HG03039 (cell line): ENCODE measurements around the gene POGLUT2.

Experiments
- ATAC-seq: cut with Tn5 transposase; IDR thresholded peaks from one replicate; pipeline ENCODE4 v1.9.1; 2021; ENCODE audit warnings: mild to moderate bottlenecking, moderate library complexity; ENCODE audit not compliant: unreplicated experiment

POGLUT2 gene

DNA sequence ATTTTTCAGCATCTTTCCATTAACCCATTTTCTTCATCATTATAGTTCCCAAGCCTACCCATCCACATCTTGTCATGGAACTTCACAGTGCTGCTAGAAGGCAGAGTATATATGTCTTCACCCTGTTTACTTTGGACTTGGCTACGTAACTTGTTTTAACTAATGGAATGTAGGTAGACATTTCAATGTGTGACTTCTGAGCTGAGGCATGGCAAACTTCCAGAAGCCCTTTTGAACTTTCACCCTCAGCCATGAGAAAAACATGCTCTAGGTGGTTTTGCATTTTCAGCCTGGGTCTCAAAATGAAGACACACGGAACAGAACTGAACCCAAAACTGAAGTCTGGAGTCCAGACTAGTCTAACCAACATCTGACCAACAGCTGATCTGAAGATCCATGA lies 28.3 kb downstream of the POGLUT2 start:
- ATAC-seq = no peak

DNA sequence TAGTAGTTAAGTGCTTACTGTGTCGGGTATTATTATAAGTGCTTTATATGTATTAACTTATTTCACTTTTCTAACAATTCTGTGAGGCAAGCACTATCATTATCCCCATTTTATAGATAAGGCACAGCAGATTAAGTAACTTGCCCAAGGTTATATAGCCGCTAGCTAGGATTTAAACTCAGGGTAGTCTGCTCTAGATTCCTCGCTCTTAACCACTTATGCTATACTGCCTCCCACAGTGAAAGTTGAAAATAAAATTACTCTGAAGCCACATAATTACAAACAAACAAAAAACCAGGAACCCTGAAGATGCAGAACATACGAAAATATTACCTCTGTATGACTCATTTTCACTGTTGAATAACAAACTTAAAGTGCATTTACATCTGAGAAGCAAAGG lies 29.1 kb downstream of the POGLUT2 start:
- no peak for ATAC-seq

DNA sequence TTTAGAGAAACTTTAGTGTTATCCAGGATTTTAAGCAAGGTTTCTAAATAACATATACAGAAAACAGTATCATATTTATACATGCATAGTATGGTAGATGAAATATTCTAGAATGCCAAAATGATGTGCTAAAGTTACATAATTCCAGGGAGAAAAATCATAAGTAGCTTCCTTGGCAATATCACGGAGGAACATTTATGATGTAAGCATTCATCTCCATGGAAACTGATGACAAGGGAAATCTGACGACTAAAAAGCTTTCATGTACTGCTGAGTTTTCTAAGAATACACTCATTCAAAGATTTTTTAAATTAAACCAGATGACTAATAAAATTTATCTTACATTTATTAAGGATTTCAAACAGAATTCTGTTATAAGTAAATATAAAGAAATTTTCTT lies 29.9 kb downstream of the POGLUT2 start:
- ATAC-seq = no peak

DNA sequence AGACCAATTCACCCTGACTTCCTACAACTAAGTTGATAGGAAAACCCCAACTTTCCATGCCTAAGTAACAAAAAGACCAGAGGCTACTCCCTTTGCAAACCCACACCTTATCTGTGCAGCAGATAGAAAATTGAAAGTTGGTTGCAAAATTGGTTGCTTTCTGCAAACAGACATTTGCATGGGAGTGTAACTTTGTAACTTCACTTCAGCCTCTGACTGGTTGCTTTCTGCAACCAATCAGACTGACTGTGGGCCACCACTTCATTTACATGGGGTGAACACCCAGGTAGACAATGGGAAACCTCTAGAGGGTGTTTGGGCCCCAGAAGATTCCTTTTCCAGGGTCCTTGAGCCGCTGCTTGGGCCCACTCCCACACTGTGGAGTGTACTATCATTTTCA lies 35.0 kb downstream of the POGLUT2 start:
- ATAC-seq = no peak

DNA sequence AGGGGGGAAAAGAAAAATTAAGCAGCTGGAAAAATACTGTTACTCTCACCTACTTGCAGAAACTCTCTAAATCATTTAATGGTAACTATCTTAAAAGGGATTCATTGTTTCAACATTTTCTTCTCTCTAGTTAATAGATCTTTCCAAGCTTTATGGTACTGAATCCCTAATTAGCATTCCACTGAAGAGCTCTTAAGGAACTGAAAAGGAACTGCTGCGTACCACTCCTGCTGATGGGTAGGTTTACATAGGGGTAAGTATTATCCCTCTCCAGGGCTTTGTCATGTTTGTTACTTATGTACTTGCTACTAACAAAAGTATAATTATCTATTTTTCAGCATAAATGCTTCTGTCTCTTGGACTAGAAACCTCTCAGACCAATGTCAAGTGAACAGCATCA lies 37.7 kb downstream of the POGLUT2 start:
- no peak for ATAC-seq

DNA sequence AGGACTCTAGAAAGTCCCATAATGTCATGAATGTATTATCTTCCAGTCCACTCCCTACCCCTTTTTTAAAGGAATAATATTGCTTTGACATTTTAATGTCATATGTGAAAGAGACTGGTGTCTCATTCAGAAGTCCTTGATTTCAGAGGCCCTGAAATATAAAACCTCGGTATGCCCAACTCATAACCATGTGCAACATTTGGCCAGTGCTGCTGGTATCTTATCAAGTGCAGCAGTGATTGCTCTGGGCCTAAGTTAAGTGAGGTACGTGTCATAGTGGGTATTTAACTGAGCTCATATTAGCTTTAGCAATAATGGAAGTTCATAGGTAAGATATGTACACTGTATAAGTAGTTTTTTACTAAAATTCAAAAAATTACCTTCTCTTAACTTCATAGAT lies 39.9 kb downstream of the POGLUT2 start:
- ATAC-seq = no peak

DNA sequence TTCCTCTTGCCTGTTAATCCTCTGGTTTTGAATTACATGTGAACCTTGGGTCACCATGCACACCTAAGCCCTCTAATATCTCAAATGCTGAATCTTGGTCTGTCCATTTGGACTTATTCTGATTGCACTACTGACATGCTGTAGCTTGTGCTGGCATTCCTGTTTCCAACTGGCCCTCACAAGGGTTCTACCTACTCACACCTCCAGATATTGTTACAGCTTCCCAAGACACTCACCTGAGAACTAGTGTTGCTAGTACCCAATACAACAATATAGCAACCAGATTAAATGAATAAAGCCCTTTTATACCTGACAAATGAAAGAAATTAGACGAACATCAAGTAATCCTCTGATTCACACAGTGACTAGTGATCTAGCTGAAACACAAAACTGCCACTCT lies 41.8 kb downstream of the POGLUT2 start:
- no peak for ATAC-seq

DNA sequence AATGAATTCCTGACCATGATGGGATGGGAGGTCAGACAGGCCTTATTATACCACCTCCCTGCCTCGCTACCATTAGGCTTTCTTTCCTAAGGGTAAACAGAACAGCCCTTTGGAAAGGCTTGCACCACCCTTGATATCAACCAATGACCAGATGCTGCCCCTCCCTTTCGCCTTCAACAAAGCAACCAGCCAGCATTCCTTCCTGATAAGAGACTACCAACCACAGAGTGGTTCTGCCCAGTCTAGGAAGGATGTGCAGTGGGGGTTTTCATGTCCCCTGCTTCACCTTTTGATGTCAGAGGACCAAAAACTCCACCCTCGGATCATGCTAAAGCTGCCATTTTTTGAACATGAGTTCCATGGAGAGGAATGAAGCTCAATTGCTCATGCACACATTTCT lies 46.9 kb downstream of the POGLUT2 start:
- ATAC-seq = no peak

DNA sequence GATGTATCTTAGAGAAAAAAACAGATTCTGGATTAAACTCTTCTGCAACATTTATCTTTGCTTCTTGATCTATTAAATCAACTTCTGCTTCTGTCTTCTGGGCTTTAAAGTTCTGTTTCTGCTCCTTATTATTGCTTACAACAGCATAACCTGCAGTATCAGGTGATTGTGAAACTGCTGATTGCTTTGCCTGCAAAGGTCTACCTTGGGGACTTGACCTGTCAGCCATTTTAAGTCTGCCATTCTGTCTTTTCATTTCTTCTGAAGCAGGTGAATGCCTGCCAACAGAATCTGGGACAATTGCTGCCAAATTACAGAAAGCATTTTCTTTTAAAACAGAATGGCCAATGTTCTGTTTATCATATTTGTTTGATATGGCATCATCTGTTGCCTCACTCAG lies 56.3 kb downstream of the POGLUT2 start:
- ATAC-seq = no peak

DNA sequence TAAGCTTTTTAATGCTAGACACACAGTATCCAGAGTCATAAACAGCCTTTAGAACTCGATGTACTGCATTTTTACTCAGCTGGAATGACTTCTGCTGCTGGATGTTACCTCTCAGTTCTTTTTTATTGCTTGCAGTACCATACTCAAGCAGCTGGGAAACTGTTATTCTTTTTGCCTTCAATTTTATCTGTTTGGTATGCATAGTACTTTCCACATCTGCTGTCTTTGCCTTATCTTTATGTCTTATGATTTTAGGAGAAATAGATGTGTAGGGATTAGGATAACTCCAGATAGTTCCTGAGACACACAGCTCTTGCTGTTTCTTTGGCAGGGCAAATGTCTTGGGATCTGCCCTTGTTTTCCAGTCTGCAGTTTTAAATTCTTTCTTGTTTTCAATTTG lies 56.7 kb downstream of the POGLUT2 start:
- no peak for ATAC-seq
